Measurements from ENCODE around the gene CPE. TPM values are rescaled to one million over a fixed set of nuclear protein-coding genes. Genes with fewer than 3 reads are reported as not detected.

CPE gene
- total RNA-seq, 1 donor from 2014 or later = 93.8 TPM

GRCh38 chr4:165385126-165385525 lies 6.3 kb downstream of the CPE start:
- no peaks in the 10 kb centered on the region for H3K9me3 Mint-ChIP-seq
- no peak overlapping the region for H3K4me3 Mint-ChIP-seq
- no peak for TF ChIP-seq CTCF (IDR thresholded peaks at IDR 0.05; ENCODE audit: unreplicated experiment)
- DNase-seq (ENCODE audit: low spot score in 2 of 2, unreplicated experiment in 2 of 2) = no peak
- no peaks in the 10 kb centered on the region for H3K27me3 Mint-ChIP-seq (ENCODE audit: low read depth)
- peaks cover 71% of the 10 kb centered on the region for H3K4me1 Mint-ChIP-seq
- no peaks in the 10 kb centered on the region for H3K36me3 Mint-ChIP-seq
- H3K27ac Mint-ChIP-seq = peak overlapping the region; percentile 76

- Mint-ChIP-seq H3K27ac (no peak overlapping the region), H3K36me3 (no peaks in the 10 kb centered on the region), H3K4me3 (no peak overlapping the region), H3K4me1 (peaks cover 67% of the 10 kb centered on the region), H3K9me3 (no peaks in the 10 kb centered on the region), H3K27me3 (ENCODE audit: low read depth) (no peaks in the 10 kb centered on the region)
- no peak for DNase-seq (ENCODE audit: low spot score in 2 of 2, unreplicated experiment in 2 of 2)
- no peak for TF ChIP-seq CTCF (IDR thresholded peaks at IDR 0.05; ENCODE audit: unreplicated experiment)
These were observed 7.5 kb downstream of the CPE start for GRCh38 chr4:165386328-165386727.

GRCh38 chr4:165388756-165389155 lies 9.9 kb downstream of the CPE start:
- no peaks in the 10 kb centered on the region for H3K36me3 Mint-ChIP-seq

GRCh38 chr4:165393051-165393450 lies 14.2 kb downstream of the CPE start:
- DNase-seq (ENCODE audit: low spot score in 2 of 2, unreplicated experiment in 2 of 2) = no peak
- Mint-ChIP-seq H3K27me3 (ENCODE audit: low read depth) (no peaks in the 10 kb centered on the region), H3K36me3 (no peaks in the 10 kb centered on the region), H3K9me3 (no peaks in the 10 kb centered on the region), H3K4me3 (no peak overlapping the region), H3K27ac (peak overlapping the region; percentile 18), H3K4me1 (peaks cover 46% of the 10 kb centered on the region)
- TF ChIP-seq CTCF (IDR thresholded peaks at IDR 0.05; ENCODE audit: unreplicated experiment) = no peak

More at GRCh38 chr4:165388756-165389155, 9.9 kb downstream of the CPE start:
- Mint-ChIP-seq H3K4me3 (no peak overlapping the region), H3K27me3 (ENCODE audit: low read depth) (no peaks in the 10 kb centered on the region), H3K27ac (no peak overlapping the region), H3K9me3 (no peaks in the 10 kb centered on the region), H3K4me1 (peaks cover 56% of the 10 kb centered on the region)
- DNase-seq (ENCODE audit: low spot score in 2 of 2, unreplicated experiment in 2 of 2) = no peak
- TF ChIP-seq CTCF (IDR thresholded peaks at IDR 0.05; ENCODE audit: unreplicated experiment) = no peak

- no peak for TF ChIP-seq CTCF (IDR thresholded peaks at IDR 0.05; ENCODE audit: unreplicated experiment)
- Mint-ChIP-seq H3K4me3 (no peak overlapping the region), H3K36me3 (no peaks in the 10 kb centered on the region), H3K4me1 (peaks cover 47% of the 10 kb centered on the region), H3K27ac (peak overlapping the region; percentile 63), H3K9me3 (no peaks in the 10 kb centered on the region), H3K27me3 (ENCODE audit: low read depth) (no peaks in the 10 kb centered on the region)
- no peak for DNase-seq (ENCODE audit: low spot score in 2 of 2, unreplicated experiment in 2 of 2)
These were observed 14.9 kb downstream of the CPE start for GRCh38 chr4:165393704-165394103.

DNA sequence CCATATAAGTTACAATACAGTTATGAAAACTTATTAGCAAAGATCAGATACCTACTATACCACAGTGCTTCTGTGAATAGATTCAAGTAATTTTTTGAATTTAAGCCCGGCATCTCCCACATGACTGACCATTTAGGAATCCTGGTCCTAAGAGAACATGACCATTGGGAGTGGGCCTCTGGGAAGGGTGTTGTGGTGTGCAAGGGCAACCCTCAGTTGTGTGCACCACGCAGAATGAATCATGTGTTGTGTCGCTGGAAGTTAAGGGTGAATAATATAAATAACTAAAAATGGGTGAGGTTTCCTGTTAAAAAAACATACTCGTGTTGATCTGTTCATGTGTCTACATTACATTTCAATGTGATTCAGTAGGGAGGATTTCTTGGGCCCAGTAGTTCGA lies 15.5 kb downstream of the CPE start:
- Mint-ChIP-seq H3K27ac (peak overlapping the region; percentile 63), H3K4me3 (no peak overlapping the region), H3K4me1 (peaks cover 46% of the 10 kb centered on the region), H3K36me3 (no peaks in the 10 kb centered on the region), H3K9me3 (no peaks in the 10 kb centered on the region), H3K27me3 (ENCODE audit: low read depth) (no peaks in the 10 kb centered on the region)
- TF ChIP-seq CTCF (IDR thresholded peaks at IDR 0.05; ENCODE audit: unreplicated experiment) = no peak
- no peak for DNase-seq (ENCODE audit: low spot score in 2 of 2, unreplicated experiment in 2 of 2)

Data from mesothelial cell of epicardium (in vitro differentiated cells).